CD4-positive, alpha-beta T cell (primary cell): ENCODE results near the gene CCDC66. TPM values are rescaled to one million over a fixed set of nuclear protein-coding genes. Genes with fewer than 3 reads are reported as not detected.

Experiments used
- ATAC-seq: fragments of 200-7000 bp; cut with Tn5 transposase; one replicate; pipeline ENCODE4 v1.10.0; 2022; ENCODE audit warnings: mild to moderate bottlenecking; ENCODE audit not compliant: poor library complexity
- CTCF ChIA-PET: fragments of 350-600 bp; sonication (Branson Sonifier 250); formaldehyde crosslinking; loops from one replicate; lab custom pipeline; 2021; ENCODE audit warnings: antibody characterized with exemption, inconsistent platforms; lab: Charles Lee
- POLR2A ChIA-PET: fragments of 350-600 bp; sonication (Branson Sonifier 250); formaldehyde crosslinking; loops from one replicate; lab custom pipeline; 2021; ENCODE audit warnings: antibody characterized with exemption, inconsistent platforms; lab: Charles Lee
- DNase-seq, 14 experiments: peaks; one replicate each; pipeline ENCODE4 v3.0.0-alpha.2; 2013 to 2020; ENCODE audit warnings: mixed read lengths in 2 of 14
- H3K27ac ChIP-seq, 2 donors: one replicate each; pipeline versions ENCODE4 v1.5.1 to v1.7.0; 2013; ENCODE audit warnings: low read length in 2 of 2, low read depth in 1 of 2, mild to moderate bottlenecking in 1 of 2
- H3K27me3 ChIP-seq, 2 experiments: 1 replicate in 1 of 2; 2 replicates in 1 of 2; pipeline versions ENCODE4 v1.6.1 to v1.7.0; 2013; ENCODE audit warnings: low read length in 2 of 2, control low read depth in 1 of 2, mild to moderate bottlenecking in 1 of 2, moderate library complexity in 1 of 2; ENCODE audit not compliant: insufficient read depth in 2 of 2, control insufficient read depth in 1 of 2
- H3K36me3 ChIP-seq: one replicate; pipeline ENCODE4 v1.6.1; 2013; ENCODE audit warnings: low read length, control low read depth; ENCODE audit not compliant: insufficient read depth
- H3K4me1 ChIP-seq: one replicate; pipeline ENCODE4 v1.6.1; 2013; ENCODE audit warnings: low read length, control low read depth; ENCODE audit not compliant: insufficient read depth
- H3K4me3 ChIP-seq: one replicate; pipeline ENCODE4 v1.5.1; 2013; ENCODE audit warnings: mild to moderate bottlenecking, low read length, moderate library complexity
- H3K9me3 ChIP-seq, 2 experiments: 1 replicate in 1 of 2; 2 replicates in 1 of 2; pipeline versions ENCODE4 v1.6.1 to v1.7.0; 2013; ENCODE audit warnings: low read length in 2 of 2, mild to moderate bottlenecking in 2 of 2, control low read depth in 1 of 2, moderate library complexity in 1 of 2; ENCODE audit not compliant: control insufficient read depth in 1 of 2, insufficient read depth in 1 of 2
- H3K27ac Mint-ChIP-seq: one replicate; pipeline ENCODE4 v1.8.0; 2020; ENCODE audit warnings: mixed read lengths
- H3K27me3 Mint-ChIP-seq: one replicate; pipeline ENCODE4 v1.8.0; 2021; ENCODE audit warnings: mixed read lengths
- H3K36me3 Mint-ChIP-seq: one replicate; pipeline ENCODE4 v1.8.0; 2021; ENCODE audit warnings: low read depth, mixed read lengths
- H3K4me1 Mint-ChIP-seq: one replicate; pipeline ENCODE4 v1.8.0; 2021; ENCODE audit warnings: low read depth, mixed read lengths
- H3K4me3 Mint-ChIP-seq: one replicate; pipeline ENCODE4 v1.8.0; 2020; ENCODE audit warnings: mild to moderate bottlenecking, mixed read lengths
- H3K9me3 Mint-ChIP-seq: one replicate; pipeline ENCODE4 v1.8.0; 2020; ENCODE audit warnings: mixed read lengths
- CTCF ChIP-seq: fragments of 200-600 bp; IDR thresholded peaks from one replicate; pipeline ENCODE4 v1.8.0; 2022; ENCODE audit warnings: antibody characterized with exemption, mild to moderate bottlenecking
- intact Hi-C, 2 experiments: fragments of 100-400 bp; cut with DNase I in 1 of 2; cut with micrococcal nuclease in 1 of 2; formaldehyde crosslinking; loops; one replicate each; pipeline versions ENCODE4 v1.15.1 to v1.9.0; 2023 to 2025; cut with DNase I, micrococcal nuclease
- total RNA-seq, 174 experiments: library from RNA in 2 of 174; stranded (reverse) in 2 of 174; gene quantifications; one replicate each; pipeline ENCODE4 v1.2.3 and lab custom pipeline; 2021 to 2026

Gene CCDC66
- total RNA-seq, 2 experiments from 2014 or later, result 97.1 to 101 TPM

- Mint-ChIP-seq H3K4me1 (peaks cover 23% of the 10 kb centered on the region), H3K27ac (peak overlapping the region; percentile 66), H3K9me3 (no peaks in the 10 kb centered on the region), H3K27me3 (no peaks in the 10 kb centered on the region), H3K4me3 (no peak overlapping the region), H3K36me3 (peaks cover 83% of the 10 kb centered on the region)
- ChIA-PET POLR2A (no interaction called here), CTCF (no interaction called here)
- TF ChIP-seq CTCF, result no peak
- H3K36me3 ChIP-seq, result peaks cover 86% of the 10 kb centered on the region
- H3K9me3 ChIP-seq, result no peaks in the 10 kb centered on the region
- DNase-seq (no peak), ATAC-seq (no peak)
- H3K4me1 ChIP-seq, result no peaks in the 10 kb centered on the region
- no peak overlapping the region for H3K27ac ChIP-seq
- intact Hi-C loops, result no loop called here
- H3K4me3 ChIP-seq, result no peak overlapping the region
- no peaks in the 10 kb centered on the region for H3K27me3 ChIP-seq
These were observed 65.4 kb downstream of the CCDC66 start for GRCh38 chr3:56622381-56622780.

DNA sequence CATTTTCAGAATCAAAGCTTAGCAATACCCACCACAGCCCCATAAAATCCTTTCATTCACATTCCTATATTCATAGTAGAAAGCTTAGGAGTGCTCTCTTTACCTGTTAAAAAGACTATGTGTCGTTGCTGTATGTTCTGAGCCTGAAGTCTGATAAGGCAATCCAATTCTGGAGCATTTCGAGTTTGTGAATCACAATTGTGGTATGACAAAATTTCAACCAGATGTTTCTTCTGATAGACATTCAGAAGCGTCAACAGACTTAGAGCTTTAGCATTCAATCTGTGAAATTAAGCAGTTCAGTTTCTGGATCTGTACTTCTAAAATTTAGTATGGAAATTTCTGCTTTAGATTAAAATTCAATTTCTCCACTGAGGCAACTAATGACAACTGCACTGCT is 67.8 kb downstream of the CCDC66 start:
- Mint-ChIP-seq H3K36me3 (peaks cover 84% of the 10 kb centered on the region), H3K27ac (peak overlapping the region; percentile 34), H3K4me1 (peaks cover 23% of the 10 kb centered on the region), H3K9me3 (no peaks in the 10 kb centered on the region), H3K27me3 (no peaks in the 10 kb centered on the region), H3K4me3 (no peak overlapping the region)
- Histone ChIP-seq H3K36me3 (peaks cover 81% of the 10 kb centered on the region), H3K27ac (no peak overlapping the region), H3K9me3 (no peaks in the 10 kb centered on the region), H3K27me3 (no peaks in the 10 kb centered on the region), H3K4me3 (no peak overlapping the region), H3K4me1 (no peaks in the 10 kb centered on the region)
- no peak for TF ChIP-seq CTCF
- intact Hi-C loops, result no loop called here
- ChIA-PET CTCF (no interaction called here), POLR2A (interaction anchor here (0.7 to 3.0 kb wide), 6 partner anchors 11 to 68 kb away, joined by 3 to 22 read pairs (median 4); partner anchors contain the start of genes CCDC66 and TASOR)
- ATAC-seq (no peak), DNase-seq (no peak)

- H3K4me3 Mint-ChIP-seq, result no peak overlapping the region
- no peaks in the 10 kb centered on the region for H3K9me3 ChIP-seq
- H3K27ac Mint-ChIP-seq, result peak overlapping the region; percentile 82
- H3K36me3 Mint-ChIP-seq, result peaks cover 78% of the 10 kb centered on the region
- CTCF ChIA-PET, result interaction anchor here (0.6 to 1.1 kb wide), 2 partner anchors 9 to 31 kb away, joined by 3 read pairs; no protein-coding TSS in a partner anchor
- TF ChIP-seq CTCF, result no peak
- peaks cover 11% of the 10 kb centered on the region for H3K4me1 Mint-ChIP-seq
- no peaks in the 10 kb centered on the region for H3K27me3 Mint-ChIP-seq
- H3K4me3 ChIP-seq, result no peak overlapping the region
- ATAC-seq (no peak), DNase-seq (no peak)
- H3K4me1 ChIP-seq, result no peaks in the 10 kb centered on the region
- intact Hi-C loops, result no loop called here
- no peaks in the 10 kb centered on the region for H3K27me3 ChIP-seq
- no peaks in the 10 kb centered on the region for H3K9me3 Mint-ChIP-seq
- POLR2A ChIA-PET, result interaction anchor here (0.7 to 1.7 kb wide), 5 partner anchors 10 to 72 kb away, joined by 3 to 6 read pairs (median 5); partner anchors contain the start of genes CCDC66 and TASOR
- peaks cover 66% of the 10 kb centered on the region for H3K36me3 ChIP-seq
- H3K27ac ChIP-seq, result no peak overlapping the region
These were observed 72.1 kb downstream of the CCDC66 start for GRCh38 chr3:56629047-56629446.
